ENCODE measurements around the gene GSKIP. TPM values are rescaled to one million over a fixed set of nuclear protein-coding genes. Genes with fewer than 3 reads are reported as not detected.

GSKIP gene, protein sequence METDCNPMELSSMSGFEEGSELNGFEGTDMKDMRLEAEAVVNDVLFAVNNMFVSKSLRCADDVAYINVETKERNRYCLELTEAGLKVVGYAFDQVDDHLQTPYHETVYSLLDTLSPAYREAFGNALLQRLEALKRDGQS
- 12.2 to 13.7 TPM (median 13.6 TPM) in 3 replicates for total RNA-seq

DNA sequence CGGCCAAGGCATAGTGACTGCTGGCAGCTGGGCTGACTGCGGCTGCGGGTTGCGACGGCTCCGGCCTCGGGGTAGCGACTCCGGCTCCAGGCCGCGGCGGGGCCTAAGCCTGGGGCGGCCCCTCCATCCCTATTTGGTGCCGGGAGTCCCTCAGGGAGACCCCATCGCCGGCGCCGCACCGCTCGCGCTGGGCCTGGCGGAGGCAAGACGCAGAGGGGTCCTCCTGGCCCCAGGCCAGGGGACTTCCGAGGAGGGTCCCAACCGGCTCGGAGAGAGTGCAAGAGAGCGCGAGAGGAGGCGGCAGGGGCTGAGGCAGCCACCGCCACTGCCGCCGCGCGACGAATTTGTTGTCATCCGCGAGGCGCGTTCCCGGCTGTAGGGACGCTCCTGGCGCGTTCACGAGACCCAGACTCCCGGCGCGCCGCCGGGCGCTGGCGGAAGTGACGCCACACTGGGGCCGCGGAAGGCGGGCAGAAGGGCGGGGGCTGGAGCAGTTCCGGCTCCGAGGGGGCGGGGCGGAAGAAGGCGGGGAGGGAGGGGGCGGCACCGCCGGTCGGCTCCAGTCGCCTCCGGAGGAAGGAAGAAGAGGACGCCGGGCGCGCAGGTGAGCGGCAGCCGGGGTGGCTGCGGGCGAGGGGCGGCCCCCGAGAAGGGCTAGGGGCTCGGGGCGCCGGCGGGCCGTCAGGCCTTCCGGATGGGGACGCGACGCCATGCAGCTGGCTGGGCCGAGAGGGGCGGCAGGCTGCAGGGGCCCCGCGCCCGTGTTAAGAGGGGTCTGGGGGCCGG lies at the start of gene GSKIP, which contains the start of gene ATG2B:
TSS of gene GSKIP (plus strand) at position 562 of the 786 bp plus-strand sequence. CDS start 18,722 bp downstream, outside the sequence.
TSS of gene ATG2B (minus strand) at position 377 of the 786 bp plus-strand sequence. CDS start at position 12, 365 bp downstream.
- no peaks in the 10 kb centered on the region for H3K27me3 Mint-ChIP-seq (ENCODE audit: low read depth)
- DNase-seq (ENCODE audit: low spot score in 2 of 2, unreplicated experiment in 2 of 2) = peak; percentile 95 to 96
- no peaks in the 10 kb centered on the region for H3K9me3 Mint-ChIP-seq
- TF ChIP-seq, protein P1, sequence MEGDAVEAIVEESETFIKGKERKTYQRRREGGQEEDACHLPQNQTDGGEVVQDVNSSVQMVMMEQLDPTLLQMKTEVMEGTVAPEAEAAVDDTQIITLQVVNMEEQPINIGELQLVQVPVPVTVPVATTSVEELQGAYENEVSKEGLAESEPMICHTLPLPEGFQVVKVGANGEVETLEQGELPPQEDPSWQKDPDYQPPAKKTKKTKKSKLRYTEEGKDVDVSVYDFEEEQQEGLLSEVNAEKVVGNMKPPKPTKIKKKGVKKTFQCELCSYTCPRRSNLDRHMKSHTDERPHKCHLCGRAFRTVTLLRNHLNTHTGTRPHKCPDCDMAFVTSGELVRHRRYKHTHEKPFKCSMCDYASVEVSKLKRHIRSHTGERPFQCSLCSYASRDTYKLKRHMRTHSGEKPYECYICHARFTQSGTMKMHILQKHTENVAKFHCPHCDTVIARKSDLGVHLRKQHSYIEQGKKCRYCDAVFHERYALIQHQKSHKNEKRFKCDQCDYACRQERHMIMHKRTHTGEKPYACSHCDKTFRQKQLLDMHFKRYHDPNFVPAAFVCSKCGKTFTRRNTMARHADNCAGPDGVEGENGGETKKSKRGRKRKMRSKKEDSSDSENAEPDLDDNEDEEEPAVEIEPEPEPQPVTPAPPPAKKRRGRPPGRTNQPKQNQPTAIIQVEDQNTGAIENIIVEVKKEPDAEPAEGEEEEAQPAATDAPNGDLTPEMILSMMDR (IDR thresholded peaks at IDR 0.05; ENCODE audit: unreplicated experiment) = no peak
- no peaks in the 10 kb centered on the region for H3K36me3 Mint-ChIP-seq
- H3K27ac Mint-ChIP-seq = peak within 1 kb of the TSS; percentile 97
- H3K4me1 Mint-ChIP-seq = peaks cover 41% of the 10 kb centered on the region
- H3K4me3 Mint-ChIP-seq = peak within 1 kb of the TSS; percentile 91

DNA sequence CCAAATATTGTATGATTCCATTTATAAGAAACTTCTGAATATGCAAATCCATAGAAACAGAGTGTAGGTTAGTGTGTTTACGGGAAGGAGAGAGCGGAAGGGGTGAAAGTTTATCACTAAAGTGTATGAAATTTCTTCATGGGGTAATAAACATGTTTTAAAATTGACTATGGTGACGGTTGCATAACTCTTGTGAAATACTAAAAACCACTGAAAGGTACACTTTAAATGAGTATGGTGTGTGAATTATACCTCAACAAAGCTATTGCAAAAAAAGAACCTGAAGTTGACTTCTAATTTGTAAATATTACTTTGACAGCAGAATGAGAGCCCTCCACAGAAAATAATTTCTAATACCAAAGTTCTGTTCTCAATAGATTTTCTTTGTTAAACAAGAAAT lies 47.2 kb upstream of the GSKIP start:
- TF ChIP-seq, protein P1 (IDR thresholded peaks at IDR 0.05; ENCODE audit: unreplicated experiment) = no peak
- no peak for DNase-seq (ENCODE audit: low spot score in 2 of 2, unreplicated experiment in 2 of 2)
- no peaks in the 10 kb centered on the region for H3K27me3 Mint-ChIP-seq (ENCODE audit: low read depth)
- peaks cover 41% of the 10 kb centered on the region for H3K36me3 Mint-ChIP-seq
- H3K4me3 Mint-ChIP-seq = no peak overlapping the region
- no peak overlapping the region for H3K27ac Mint-ChIP-seq
- no peaks in the 10 kb centered on the region for H3K4me1 Mint-ChIP-seq
- H3K9me3 Mint-ChIP-seq = peaks cover 3% of the 10 kb centered on the region

DNA sequence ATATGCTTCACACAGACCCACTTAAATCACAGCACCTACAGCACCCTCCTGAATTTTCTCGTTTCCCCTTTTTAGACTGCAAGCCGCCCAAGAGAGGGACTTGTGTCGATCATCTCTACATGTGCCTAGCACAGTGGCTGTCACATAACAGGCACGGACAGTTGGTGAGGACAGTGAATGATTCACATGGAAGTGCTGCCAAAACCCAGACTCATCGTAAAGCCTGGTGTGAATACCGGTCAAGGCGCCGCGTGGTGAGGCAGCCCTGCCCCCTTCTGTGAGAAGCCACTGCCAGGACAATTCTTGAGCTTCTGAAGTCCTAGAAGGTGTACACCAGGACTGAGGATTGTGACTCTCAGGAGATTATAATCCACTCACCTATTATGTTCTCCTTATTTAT lies 44.5 kb upstream of the GSKIP start:
- Mint-ChIP-seq H3K9me3 (peaks cover 3% of the 10 kb centered on the region), H3K4me1 (no peaks in the 10 kb centered on the region), H3K27me3 (ENCODE audit: low read depth) (no peaks in the 10 kb centered on the region), H3K4me3 (no peak overlapping the region), H3K27ac (no peak overlapping the region), H3K36me3 (peaks cover 30% of the 10 kb centered on the region)
- DNase-seq (ENCODE audit: low spot score in 2 of 2, unreplicated experiment in 2 of 2) = no peak
- TF ChIP-seq, protein P1 (IDR thresholded peaks at IDR 0.05; ENCODE audit: unreplicated experiment) = no peak

DNA sequence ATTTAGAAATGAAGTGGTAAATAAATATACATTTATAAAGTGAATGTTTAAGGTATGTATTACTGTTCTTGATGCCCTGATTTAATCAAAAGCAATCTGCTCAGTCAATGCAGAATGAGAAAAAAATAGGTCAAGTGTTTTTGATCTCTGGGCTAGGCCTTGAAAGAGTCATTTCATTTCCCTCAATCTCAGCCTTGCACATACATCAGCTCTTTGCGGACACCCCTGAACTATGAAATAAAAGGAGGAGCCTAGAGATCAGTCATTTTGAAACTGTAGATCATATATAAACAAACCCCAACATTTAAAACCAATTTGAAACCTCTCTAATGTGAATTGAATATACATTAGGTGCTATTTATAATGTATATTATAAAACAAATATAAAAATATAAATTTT lies 42.7 kb upstream of the GSKIP start:
- no peak for DNase-seq (ENCODE audit: low spot score in 2 of 2, unreplicated experiment in 2 of 2)
- Mint-ChIP-seq H3K9me3 (peaks cover 3% of the 10 kb centered on the region), H3K27ac (no peak overlapping the region), H3K4me1 (no peaks in the 10 kb centered on the region), H3K4me3 (no peak overlapping the region), H3K27me3 (ENCODE audit: low read depth) (no peaks in the 10 kb centered on the region), H3K36me3 (peaks cover 24% of the 10 kb centered on the region)
- TF ChIP-seq, protein P1 (IDR thresholded peaks at IDR 0.05; ENCODE audit: unreplicated experiment) = no peak

DNA sequence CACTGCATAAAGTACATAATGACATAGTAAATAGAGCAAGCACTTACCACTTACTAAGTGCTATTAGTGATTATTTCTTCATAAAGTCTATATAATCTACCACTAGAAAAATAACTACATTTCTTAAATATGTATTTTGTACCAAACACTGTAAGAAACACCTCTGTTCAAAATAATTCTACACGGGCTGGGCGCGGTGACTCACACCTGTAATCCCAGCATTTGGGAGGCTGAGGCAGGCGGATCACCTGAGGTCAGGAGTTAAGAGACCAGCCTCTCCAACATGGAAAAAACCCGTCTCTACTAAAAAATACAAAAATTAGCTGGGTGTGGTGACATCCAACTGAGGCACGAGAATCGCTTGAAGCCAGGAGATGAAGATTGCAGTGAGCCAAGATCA lies 39.1 kb upstream of the GSKIP start:
- H3K9me3 Mint-ChIP-seq = no peaks in the 10 kb centered on the region
- TF ChIP-seq, protein P1 (IDR thresholded peaks at IDR 0.05; ENCODE audit: unreplicated experiment) = no peak
- H3K27me3 Mint-ChIP-seq (ENCODE audit: low read depth) = no peaks in the 10 kb centered on the region
- no peak overlapping the region for H3K4me3 Mint-ChIP-seq
- no peak overlapping the region for H3K27ac Mint-ChIP-seq
- H3K4me1 Mint-ChIP-seq = no peaks in the 10 kb centered on the region
- no peak for DNase-seq (ENCODE audit: low spot score in 2 of 2, unreplicated experiment in 2 of 2)
- H3K36me3 Mint-ChIP-seq = peaks cover 13% of the 10 kb centered on the region
